ENCODE measurements around the gene SLC4A5. TPM values are rescaled to one million over a fixed set of nuclear protein-coding genes. Genes with fewer than 3 reads are reported as not detected.

Gene SLC4A5
- total RNA-seq, 3 donors from 2014 or later: 2.1 to 3.1 (median 2.1) TPM

GRCh38 chr2:74168739-74169138, 174.5 kb downstream of the SLC4A5 start:
- no peaks in the 10 kb centered on the region for H3K9me3 ChIP-seq
- DNase-seq (no peak), ATAC-seq (no peak)
- H3K4me1 ChIP-seq (ENCODE audit: low read depth): no peaks in the 10 kb centered on the region
- no peak overlapping the region for H3K4me3 ChIP-seq
- peaks cover 25% of the 10 kb centered on the region for H3K36me3 ChIP-seq (ENCODE audit: low read depth)
- TF ChIP-seq CTCF (IDR thresholded peaks at IDR 0.05): no peak
- intact Hi-C loops (cut with DNase I, micrococcal nuclease): no loop called here

Other genes with a start within 250 kb of the SLC4A5 start
- 10 to 100 TPM; 29.6 to 47.0 (median 38.0) TPM for gene BOLA3, start 195.5 kb downstream of the SLC4A5 start, total RNA-seq
- 100 to 1,000 TPM; 117 to 129 (median 124) TPM for gene MOB1A, start 164.5 kb downstream of the SLC4A5 start, total RNA-seq
- gene MTHFD2, start 144.8 kb downstream of the SLC4A5 start, total RNA-seq: 10 to 100 TPM; 18.6 to 42.2 (median 19.3) TPM
- 100 to 1,000 TPM; 114 to 159 (median 116) TPM for gene DCTN1, start 36.9 kb upstream of the SLC4A5 start, total RNA-seq
- gene C2orf81, start 78.2 kb upstream of the SLC4A5 start, total RNA-seq: 1 to 10 TPM in 2 of 3 donors, under 1 TPM in 1; 0.53 to 2.3 (median 1.9) TPM
- 1 to 10 TPM; 4.0 to 4.8 (median 4.5) TPM for gene WDR54, start 78.3 kb upstream of the SLC4A5 start, total RNA-seq
- gene RTKN, start 98.5 kb upstream of the SLC4A5 start, total RNA-seq: 10 to 100 TPM; 49.2 to 60.7 (median 49.7) TPM
- 10 to 100 TPM; 25.0 to 36.5 (median 32.3) TPM for gene INO80B, start 111.7 kb upstream of the SLC4A5 start, total RNA-seq
- 10 to 100 TPM; 51.1 to 60.6 (median 56.1) TPM for gene WBP1, start 115.0 kb upstream of the SLC4A5 start, total RNA-seq
- 10 to 100 TPM; 45.7 to 64.0 (median 52.7) TPM for gene MOGS, start 122.0 kb upstream of the SLC4A5 start, total RNA-seq
- gene MRPL53, start 129.3 kb upstream of the SLC4A5 start, total RNA-seq: 10 to 100 TPM; 48.2 to 63.6 (median 57.1) TPM
- gene CCDC142, start 139.6 kb upstream of the SLC4A5 start, total RNA-seq: 10 to 100 TPM; 22.6 to 36.5 (median 28.5) TPM
- 10 to 100 TPM; 27.2 to 34.1 (median 30.9) TPM for gene TTC31, start 139.7 kb upstream of the SLC4A5 start, total RNA-seq
- 1 to 10 TPM; 1.0 to 1.5 (median 1.5) TPM for gene LBX2, start 156.2 kb upstream of the SLC4A5 start, total RNA-seq
- gene PCGF1, start 164.3 kb upstream of the SLC4A5 start, total RNA-seq: 10 to 100 TPM; 20.3 to 29.1 (median 22.3) TPM
- 1 to 10 TPM in 1 of 3 donors, under 1 TPM in 2; 0.17 to 1.6 (median 0.51) TPM for gene TLX2, start 171.0 kb upstream of the SLC4A5 start, total RNA-seq
- 10 to 100 TPM; 17.9 to 58.3 (median 22.2) TPM for gene DQX1, start 182.8 kb upstream of the SLC4A5 start, total RNA-seq
- 100 to 1,000 TPM; 108 to 179 (median 129) TPM for gene AUP1, start 186.3 kb upstream of the SLC4A5 start, total RNA-seq
- gene HTRA2, start 186.5 kb upstream of the SLC4A5 start, total RNA-seq: 10 to 100 TPM; 22.2 to 37.1 (median 23.3) TPM
- 1 to 10 TPM; 2.2 to 6.9 (median 4.4) TPM for gene LOXL3, start 210.5 kb upstream of the SLC4A5 start, total RNA-seq
- gene DOK1, start 211.3 kb upstream of the SLC4A5 start, total RNA-seq: 10 to 100 TPM; 16.5 to 18.9 (median 18.5) TPM